Pancreas (tissue), 10 donors: ENCODE results near the gene LRRC74B. TPM values are rescaled to one million over a fixed set of nuclear protein-coding genes. Genes with fewer than 3 reads are reported as not detected.

ENCODE experiments used
- ATAC-seq, 4 donors: fragments of 200-7000 bp; cut with Tn5 transposase; one replicate each; pipeline versions ENCODE4 v1.8.0 to v1.9.1; 2020; ENCODE audit warnings: mild to moderate bottlenecking in 4 of 4, moderate library complexity in 4 of 4
- DNase-seq, 6 donors: peaks; one replicate each; pipeline ENCODE4 v3.0.0-alpha.2; 2020
- FAIRE-seq: peaks from 2 replicates; lab custom pipeline; 2012; peaks lifted over from hg19 to GRCh38; lab: Jason Lieb, UNC
- H3K27ac ChIP-seq, 4 donors: fragments of 200-600 bp; sonication (generic); 1 replicate in 3 of 4; 2 replicates in 1 of 4; pipeline versions ENCODE4 v1.5.0 to v1.8.0; 2020
- H3K27me3 ChIP-seq, 4 donors: fragments of 200-600 bp; one replicate each; pipeline ENCODE4 v1.8.0; 2021
- H3K36me3 ChIP-seq, 3 donors: fragments of 200-600 bp; sonication (generic) in 1 of 3; one replicate each; pipeline versions ENCODE4 v1.5.0 to v1.8.0; 2020 to 2021
- H3K4me1 ChIP-seq, 3 donors: fragments of 200-600 bp; one replicate each; pipeline ENCODE4 v1.8.0; 2021
- H3K4me3 ChIP-seq, 4 donors: fragments of 200-600 bp; sonication (generic) in 2 of 4; one replicate each; pipeline versions ENCODE4 v1.5.0 to v1.8.0; 2020 to 2021
- H3K9me3 ChIP-seq, 4 donors: fragments of 200-600 bp; one replicate each; pipeline ENCODE4 v1.8.0; 2021
- WGBS, 2 donors: extraction: QIAGEN DNeasy Blood & Tissue Kit; methylation state at CpG; one replicate each; pipeline ENCODE4 v1.1.7; 2013; 5-methylcytosine and 5-hydroxymethylcytosine counted together
- intact Hi-C, 3 donors: fragments of 100-400 bp; cut with DNase I; formaldehyde crosslinking; loops; one replicate each; pipeline versions ENCODE4 v1.11.1 to v1.14.2; 2022
- polyA plus RNA-seq, 2 donors: library from polyadenylated mRNA; stranded (reverse); fragments of 200-250 nt; gene quantifications; one replicate each; pipeline ENCODE4 v1.2.3, GENCODE V29; 2013
- total RNA-seq, 6 donors: library from RNA; stranded (reverse); fragmentation: NEBNext Ultra II Directional in 4 of 6; extraction: Animal tissue kit (Norgen Biotek cat#: 25700) in 4 of 6; gene quantifications; one replicate each; pipeline versions ENCODE4 v1.2.1 to v1.2.4, GENCODE V29; 2021 to 2023
- TF ChIP-seq, protein P1 (sequence below), 4 donors: fragments of 200-600 bp; sonication (generic) in 3 of 4; IDR thresholded peaks; one replicate each; pipeline versions ENCODE4 v1.5.0 to v1.8.0; 2021; ENCODE audit warnings: antibody characterized with exemption in 4 of 4
- donor health status: healthy with polysubstance abuse.
- donor health status: DM: no; HTN: no; CAD: no; lungs with moderate emphysema.
- donor health status: DM: no; HTN: no; CAD: no.
- donor health status: control.
- donor health status: control.
- donor health status: Bipolar disorder and iron deficiency.
- donor health status: DM: yes; HTN: yes; CAD: no.
- donor health status: DM: no; HTN: no; CAD: no.
- donor health status: DM: no; HTN: no; CAD: no.
- donor health status: DM: yes; HTN: yes; CAD: no.

The LRRC74B gene
- total and polyA plus RNA-seq, 8 donors: 0.05 TPM; not detected in 7

DNA sequence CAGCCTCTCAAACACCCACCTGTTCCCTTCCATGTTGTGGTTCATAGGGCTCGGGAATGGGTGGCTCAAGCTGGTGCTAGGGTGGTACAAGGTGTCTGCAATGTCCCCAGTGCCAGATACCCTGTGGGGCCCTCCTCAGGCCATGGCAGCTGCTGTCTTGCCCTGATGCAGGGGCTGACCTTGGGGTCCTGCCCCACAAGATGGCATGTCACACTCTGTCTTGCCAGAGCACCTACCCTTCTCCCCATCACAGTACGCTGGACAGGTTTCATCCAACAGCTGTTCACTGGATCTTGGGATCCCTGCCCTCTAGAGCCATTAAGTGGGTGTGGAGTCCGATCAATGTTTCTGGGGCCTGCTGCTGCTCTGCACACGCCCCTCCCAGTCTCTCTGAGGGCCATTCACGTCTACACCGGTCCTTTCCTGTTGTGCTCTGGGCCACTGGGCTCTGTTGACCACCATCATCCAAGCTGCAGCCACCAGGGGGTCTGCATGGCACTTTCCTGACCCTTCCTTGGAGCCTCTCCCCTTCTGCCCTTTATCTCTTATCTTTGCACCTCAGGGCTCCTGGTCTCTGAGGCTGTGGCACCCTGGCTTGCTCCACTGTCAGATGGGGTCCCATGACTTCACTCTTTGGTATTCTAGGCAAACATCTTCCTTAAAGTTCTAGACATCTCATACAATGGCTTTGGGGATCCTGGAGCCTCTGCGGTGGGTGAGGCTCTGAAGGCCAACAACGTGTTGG lies 7.1 kb downstream of the LRRC74B start:
- TF ChIP-seq, protein P1, sequence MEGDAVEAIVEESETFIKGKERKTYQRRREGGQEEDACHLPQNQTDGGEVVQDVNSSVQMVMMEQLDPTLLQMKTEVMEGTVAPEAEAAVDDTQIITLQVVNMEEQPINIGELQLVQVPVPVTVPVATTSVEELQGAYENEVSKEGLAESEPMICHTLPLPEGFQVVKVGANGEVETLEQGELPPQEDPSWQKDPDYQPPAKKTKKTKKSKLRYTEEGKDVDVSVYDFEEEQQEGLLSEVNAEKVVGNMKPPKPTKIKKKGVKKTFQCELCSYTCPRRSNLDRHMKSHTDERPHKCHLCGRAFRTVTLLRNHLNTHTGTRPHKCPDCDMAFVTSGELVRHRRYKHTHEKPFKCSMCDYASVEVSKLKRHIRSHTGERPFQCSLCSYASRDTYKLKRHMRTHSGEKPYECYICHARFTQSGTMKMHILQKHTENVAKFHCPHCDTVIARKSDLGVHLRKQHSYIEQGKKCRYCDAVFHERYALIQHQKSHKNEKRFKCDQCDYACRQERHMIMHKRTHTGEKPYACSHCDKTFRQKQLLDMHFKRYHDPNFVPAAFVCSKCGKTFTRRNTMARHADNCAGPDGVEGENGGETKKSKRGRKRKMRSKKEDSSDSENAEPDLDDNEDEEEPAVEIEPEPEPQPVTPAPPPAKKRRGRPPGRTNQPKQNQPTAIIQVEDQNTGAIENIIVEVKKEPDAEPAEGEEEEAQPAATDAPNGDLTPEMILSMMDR (IDR thresholded peaks at IDR 0.05): no peak
- no peak overlapping the region for H3K4me3 ChIP-seq
- no peaks in the 10 kb centered on the region for H3K9me3 ChIP-seq
- no peaks in the 10 kb centered on the region for H3K4me1 ChIP-seq
- H3K27me3 ChIP-seq: no peaks in the 10 kb centered on the region
- intact Hi-C loops: no loop called here
- FAIRE-seq (no peak), ATAC-seq (no peak), DNase-seq (no peak)
- 63 to 67% methylated on average over 8 of the region's 8 CpGs for WGBS, 2 donors
- H3K36me3 ChIP-seq: no peaks in the 10 kb centered on the region
- H3K27ac ChIP-seq: no peak overlapping the region

DNA sequence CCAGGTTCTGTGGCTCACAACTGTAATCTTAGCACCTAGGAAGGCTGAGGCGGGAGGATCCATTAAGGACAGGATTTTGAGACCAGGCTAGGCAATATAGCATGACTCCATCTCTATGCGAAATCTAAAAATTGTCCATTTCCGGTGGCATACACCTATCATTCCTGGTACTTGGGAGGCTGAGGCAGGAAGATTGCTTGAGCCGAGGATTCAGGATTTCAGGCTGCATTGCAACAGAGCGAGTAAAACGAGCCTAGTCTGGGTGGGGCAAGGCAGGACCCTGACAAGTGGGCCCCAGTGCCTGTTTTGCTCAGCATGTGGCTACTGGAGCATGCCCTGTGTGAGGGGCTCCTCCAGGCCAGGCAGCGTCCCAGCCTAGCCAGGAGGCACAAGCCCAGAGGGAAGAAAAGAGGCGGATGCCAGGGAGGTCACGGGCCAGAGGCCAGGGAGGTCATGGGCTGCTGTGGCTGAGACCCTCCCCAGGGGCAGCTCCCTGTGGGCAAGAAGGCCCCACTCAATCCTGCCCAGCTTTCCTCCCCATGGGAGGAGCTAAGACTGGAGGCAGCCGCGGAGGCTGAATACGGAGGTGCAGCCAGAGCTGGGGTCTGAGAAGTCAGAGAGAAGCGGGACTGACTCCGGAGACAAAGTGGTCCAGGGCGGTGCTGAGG lies 8.4 kb downstream of the LRRC74B start:
- DNase-seq (no peak), FAIRE-seq (no peak), ATAC-seq (no peak)
- no peaks in the 10 kb centered on the region for H3K27me3 ChIP-seq
- H3K9me3 ChIP-seq: no peaks in the 10 kb centered on the region
- 82 to 88% methylated on average over 15 of the region's 15 CpGs for WGBS, 2 donors
- intact Hi-C loops: no loop called here
- TF ChIP-seq, protein P1 (IDR thresholded peaks at IDR 0.05): no peak
- H3K36me3 ChIP-seq: no peaks in the 10 kb centered on the region
- H3K27ac ChIP-seq: no peak overlapping the region
- no peaks in the 10 kb centered on the region for H3K4me1 ChIP-seq
- no peak overlapping the region for H3K4me3 ChIP-seq

DNA sequence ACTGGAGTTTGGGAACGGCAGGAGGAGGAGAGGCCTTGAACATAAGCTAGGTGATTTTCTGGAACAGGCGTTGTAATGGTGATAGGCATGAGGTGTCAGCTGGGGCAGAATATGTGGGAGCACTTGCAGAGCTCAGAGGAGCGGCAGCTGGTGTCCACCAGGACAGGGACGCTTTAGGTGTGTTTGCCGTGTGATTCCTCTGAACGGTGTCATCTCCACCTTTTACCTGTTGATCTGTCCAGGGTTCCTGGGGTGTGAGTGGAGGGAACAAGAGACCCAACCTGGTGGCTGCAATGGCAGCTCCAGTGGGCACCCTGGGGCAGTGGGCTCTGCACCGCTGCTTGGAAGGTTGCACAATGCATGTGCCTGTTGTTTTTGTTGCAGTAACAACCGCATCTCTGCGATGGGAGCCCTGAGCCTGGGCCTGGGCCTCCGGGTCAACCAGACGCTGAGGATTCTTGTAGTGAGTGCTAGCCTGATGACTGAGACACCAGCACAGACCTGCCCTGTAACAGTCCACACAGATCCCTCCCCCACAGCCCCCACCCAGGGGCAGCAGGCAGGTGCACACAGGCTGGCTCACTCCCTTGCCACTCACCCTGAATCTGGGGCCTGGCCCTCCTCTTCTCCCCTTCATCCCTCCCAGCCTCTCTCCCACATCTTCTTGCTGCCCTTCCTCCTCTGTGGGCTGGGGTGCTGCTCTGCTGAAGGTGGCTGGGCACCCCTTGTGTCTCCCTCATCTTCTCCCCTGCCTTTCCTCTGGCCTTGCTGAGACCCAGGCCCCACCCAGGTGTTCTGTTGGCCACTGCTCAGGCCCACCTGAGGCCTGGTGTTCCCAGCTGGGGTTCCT lies 9.2 kb downstream of the LRRC74B start:
- WGBS, 2 donors: 79 to 85% methylated on average over 11 of the region's 11 CpGs

DNA sequence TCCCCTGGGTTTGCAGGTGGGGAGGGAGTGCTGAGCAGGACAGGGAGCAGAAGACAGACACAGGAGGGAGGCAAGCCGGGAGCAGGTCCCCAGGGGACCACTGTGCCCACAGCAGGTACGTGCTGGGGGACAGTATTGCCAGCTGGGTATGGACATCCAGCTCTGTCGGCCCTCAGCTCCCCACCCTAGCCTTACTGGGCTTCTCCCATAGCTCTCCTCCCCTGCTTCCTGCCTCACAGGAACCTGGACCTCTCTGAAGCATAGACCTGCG lies 9.8 kb downstream of the LRRC74B start:
- Histone ChIP-seq H3K9me3 (no peaks in the 10 kb centered on the region), H3K27ac (no peak overlapping the region), H3K4me1 (no peaks in the 10 kb centered on the region), H3K27me3 (no peaks in the 10 kb centered on the region), H3K4me3 (no peak overlapping the region), H3K36me3 (no peaks in the 10 kb centered on the region)
- no peak for FAIRE-seq
- intact Hi-C loops: no loop called here
- DNase-seq: no peak
- TF ChIP-seq, protein P1 (IDR thresholded peaks at IDR 0.05): no peak
- WGBS, 2 donors: 48 to 51% methylated on average over 3 to 4 of the region's 4 CpGs
- ATAC-seq: no peak

More for the DNA sequence above, 9.2 kb downstream of the LRRC74B start:
- no peaks in the 10 kb centered on the region for H3K36me3 ChIP-seq
- no peak overlapping the region for H3K4me3 ChIP-seq
- ATAC-seq (no peak), DNase-seq (no peak), FAIRE-seq (no peak)
- intact Hi-C loops: no loop called here
- H3K27ac ChIP-seq: no peak overlapping the region
- TF ChIP-seq, protein P1 (IDR thresholded peaks at IDR 0.05): no peak
- no peaks in the 10 kb centered on the region for H3K4me1 ChIP-seq
- no peaks in the 10 kb centered on the region for H3K9me3 ChIP-seq
- H3K27me3 ChIP-seq: no peaks in the 10 kb centered on the region
